Cardiac muscle cell (in vitro differentiated cells and primary cell): ENCODE data around the gene GPR78. TPM values are rescaled to one million over a fixed set of nuclear protein-coding genes. Genes with fewer than 3 reads are reported as not detected.
"Not testable (repeated sequence)": the region's sequence is repeated elsewhere in the genome, so short reads cannot be mapped to it uniquely, and the experiment has no call there.

Source experiments
- DNase-seq, 2 donors: peaks; one replicate each; pipeline versions ENCODE4 v3.0.0 to v3.0.0-alpha.2; 2010 to 2017; ENCODE audit warnings: low read depth in 1 of 2, low spot score in 1 of 2
- H3K27ac ChIP-seq: fragments of 200-600 bp; sonication (generic); 2 replicates; pipeline ENCODE4 v1.5.1; 2016
- H3K27me3 ChIP-seq: fragments of 200-600 bp; sonication (generic); 2 replicates; pipeline ENCODE4 v1.6.0; 2016; ENCODE audit warnings: control low read depth
- H3K36me3 ChIP-seq: fragments of 200-600 bp; sonication (generic); 2 replicates; pipeline ENCODE4 v1.5.1; 2016; ENCODE audit warnings: control low read depth
- H3K4me1 ChIP-seq: fragments of 200-600 bp; sonication (generic); 2 replicates; pipeline ENCODE4 v1.8.1; 2017; ENCODE audit warnings: low read depth, mild to moderate bottlenecking, mixed run types
- H3K4me3 ChIP-seq: fragments of 200-600 bp; sonication (generic); 2 replicates; pipeline ENCODE4 v1.5.1; 2016; ENCODE audit warnings: mild to moderate bottlenecking
- H3K9me3 ChIP-seq: fragments of 200-600 bp; sonication (generic); 2 replicates; pipeline ENCODE4 v1.5.1; 2017; ENCODE audit warnings: low read depth, mild to moderate bottlenecking, control low read depth
- polyA plus RNA-seq: library from polyadenylated mRNA; unstranded; fragments of >200 nt; fragmentation: Nextera tagmentation; extraction: Ambion mirVana; gene quantifications from 2 replicates; pipeline ENCODE4 v1.2.1, GENCODE V29; 2016
- total RNA-seq: library from RNA; depleted of rRNA; stranded (reverse); fragments of >200 nt; gene quantifications from 2 replicates; pipeline ENCODE4 v1.2.3, GENCODE V29; 2016
- TF ChIP-seq, protein P1 (sequence below): IDR thresholded peaks from 2 replicates; pipeline ENCODE4 v1.5.1; 2012; ENCODE audit warnings: low read depth, mild to moderate bottlenecking, low read length

GPR78 gene
- total and polyA plus RNA-seq, 2 experiments from 2014 or later: 0.13 to 0.63 TPM

DNA sequence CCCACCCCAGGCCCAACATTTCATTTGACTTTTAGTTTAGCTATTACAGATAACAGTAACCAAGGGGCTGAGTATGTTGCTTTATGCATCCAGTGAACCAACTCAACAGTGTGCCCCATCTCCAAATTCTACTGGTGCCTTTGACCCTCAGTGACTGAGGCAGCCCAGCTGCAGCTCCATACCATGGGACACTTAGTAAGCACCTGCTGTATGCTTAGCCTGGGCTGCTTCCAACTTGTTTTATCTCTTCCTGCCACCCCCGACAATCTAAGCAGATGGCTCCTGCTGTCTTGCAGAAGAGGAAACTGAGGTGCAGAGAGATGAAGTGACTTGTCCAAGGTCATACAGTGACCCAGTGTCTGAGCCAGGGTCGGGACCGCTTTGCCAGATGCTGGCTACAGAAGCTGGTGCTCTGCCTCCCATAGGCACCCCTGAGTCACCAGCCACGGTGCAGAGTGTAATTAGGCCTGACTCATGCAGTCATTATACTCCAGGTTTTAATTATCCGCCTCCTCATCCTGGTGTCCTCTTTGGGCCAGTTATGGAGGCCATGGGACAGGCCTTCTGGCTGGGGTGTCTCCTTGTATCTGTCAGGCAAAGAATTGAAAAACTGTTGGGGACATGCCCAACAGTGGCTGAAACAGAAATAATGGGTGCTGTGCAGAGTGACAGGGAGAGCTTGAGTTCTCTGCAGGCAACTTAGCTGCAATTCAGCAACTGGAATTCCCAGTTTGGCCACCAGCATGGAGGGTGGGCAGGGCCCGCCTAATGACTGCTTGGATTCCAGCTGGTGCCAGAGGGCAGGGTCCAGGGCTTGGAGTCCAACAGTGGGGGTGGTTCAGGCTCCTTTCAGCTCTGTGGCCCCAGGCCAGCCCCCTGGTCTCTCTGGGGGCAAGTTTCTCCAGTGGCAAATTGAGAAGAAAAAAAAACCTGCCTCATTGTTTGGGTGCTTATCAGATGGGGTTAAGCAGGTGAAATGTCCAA is 8.2 kb upstream of the GPR78 start:
- no peaks in the 10 kb centered on the region for H3K4me1 ChIP-seq
- H3K27me3 ChIP-seq: peaks cover under 1% of the 10 kb centered on the region
- no peak overlapping the region for H3K4me3 ChIP-seq
- no peak overlapping the region for H3K27ac ChIP-seq
- DNase-seq: no peak
- no peaks in the 10 kb centered on the region for H3K36me3 ChIP-seq
- TF ChIP-seq, protein P1, sequence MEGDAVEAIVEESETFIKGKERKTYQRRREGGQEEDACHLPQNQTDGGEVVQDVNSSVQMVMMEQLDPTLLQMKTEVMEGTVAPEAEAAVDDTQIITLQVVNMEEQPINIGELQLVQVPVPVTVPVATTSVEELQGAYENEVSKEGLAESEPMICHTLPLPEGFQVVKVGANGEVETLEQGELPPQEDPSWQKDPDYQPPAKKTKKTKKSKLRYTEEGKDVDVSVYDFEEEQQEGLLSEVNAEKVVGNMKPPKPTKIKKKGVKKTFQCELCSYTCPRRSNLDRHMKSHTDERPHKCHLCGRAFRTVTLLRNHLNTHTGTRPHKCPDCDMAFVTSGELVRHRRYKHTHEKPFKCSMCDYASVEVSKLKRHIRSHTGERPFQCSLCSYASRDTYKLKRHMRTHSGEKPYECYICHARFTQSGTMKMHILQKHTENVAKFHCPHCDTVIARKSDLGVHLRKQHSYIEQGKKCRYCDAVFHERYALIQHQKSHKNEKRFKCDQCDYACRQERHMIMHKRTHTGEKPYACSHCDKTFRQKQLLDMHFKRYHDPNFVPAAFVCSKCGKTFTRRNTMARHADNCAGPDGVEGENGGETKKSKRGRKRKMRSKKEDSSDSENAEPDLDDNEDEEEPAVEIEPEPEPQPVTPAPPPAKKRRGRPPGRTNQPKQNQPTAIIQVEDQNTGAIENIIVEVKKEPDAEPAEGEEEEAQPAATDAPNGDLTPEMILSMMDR: no peak
- H3K9me3 ChIP-seq: no peaks in the 10 kb centered on the region

DNA sequence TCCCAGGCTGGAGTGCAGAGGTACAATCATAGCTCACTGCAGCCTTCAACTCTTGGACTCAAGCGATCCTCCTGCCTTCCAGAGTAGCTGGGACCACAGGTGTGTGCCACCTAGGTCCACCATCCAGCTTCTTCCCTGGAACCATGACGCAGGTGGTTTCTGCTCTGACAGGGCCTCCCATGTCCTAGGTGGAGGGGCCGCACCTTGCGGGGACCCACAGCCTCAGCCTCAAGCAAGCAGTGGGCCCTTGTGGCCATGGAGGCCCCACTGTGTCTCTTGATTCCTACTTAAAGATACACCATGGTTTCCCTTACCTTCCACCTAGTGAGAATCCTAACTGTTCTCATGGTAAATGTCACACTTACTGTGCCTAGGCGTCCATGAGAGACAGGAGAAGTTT is 6.9 kb upstream of the GPR78 start:
- TF ChIP-seq, protein P1: no peak
- no peaks in the 10 kb centered on the region for H3K36me3 ChIP-seq
- no peak overlapping the region for H3K4me3 ChIP-seq
- H3K4me1 ChIP-seq: no peaks in the 10 kb centered on the region
- no peak for DNase-seq
- H3K27ac ChIP-seq: no peak overlapping the region
- peaks cover 12% of the 10 kb centered on the region for H3K27me3 ChIP-seq
- no peaks in the 10 kb centered on the region for H3K9me3 ChIP-seq

DNA sequence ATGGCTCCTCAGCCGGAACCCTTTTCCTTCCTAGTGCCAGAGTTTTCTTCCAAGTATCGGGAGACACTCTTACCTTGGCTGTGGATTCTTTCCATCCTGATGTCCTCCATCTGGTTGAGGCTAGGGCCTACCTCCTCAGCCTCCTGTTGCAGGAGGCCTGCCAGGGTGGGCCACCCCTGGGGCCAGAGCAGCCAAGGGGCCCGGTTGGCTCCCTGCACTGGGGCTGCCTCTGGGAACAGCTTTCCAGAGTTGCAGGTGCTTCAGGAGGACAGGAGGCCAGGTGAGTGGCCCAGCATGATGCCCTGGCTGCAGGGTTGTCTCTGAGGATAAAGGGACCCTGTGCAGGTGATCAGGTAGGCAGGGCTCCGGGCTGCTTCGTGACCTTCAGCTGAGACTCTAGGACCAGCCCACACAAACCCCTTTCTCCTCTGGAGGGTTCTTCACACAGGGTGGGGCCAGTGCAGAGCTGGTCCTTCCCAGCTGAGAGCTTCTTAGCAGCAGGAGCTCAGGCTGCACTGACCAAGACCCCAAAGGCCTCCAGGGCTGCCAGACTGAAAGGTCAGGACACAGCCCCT is 5.3 kb upstream of the GPR78 start:
- H3K36me3 ChIP-seq: no peaks in the 10 kb centered on the region
- H3K9me3 ChIP-seq: no peaks in the 10 kb centered on the region
- H3K4me3 ChIP-seq: no peak overlapping the region
- no peaks in the 10 kb centered on the region for H3K4me1 ChIP-seq
- peaks cover 26% of the 10 kb centered on the region for H3K27me3 ChIP-seq
- no peak overlapping the region for H3K27ac ChIP-seq
- TF ChIP-seq, protein P1: no peak
- no peak for DNase-seq

DNA sequence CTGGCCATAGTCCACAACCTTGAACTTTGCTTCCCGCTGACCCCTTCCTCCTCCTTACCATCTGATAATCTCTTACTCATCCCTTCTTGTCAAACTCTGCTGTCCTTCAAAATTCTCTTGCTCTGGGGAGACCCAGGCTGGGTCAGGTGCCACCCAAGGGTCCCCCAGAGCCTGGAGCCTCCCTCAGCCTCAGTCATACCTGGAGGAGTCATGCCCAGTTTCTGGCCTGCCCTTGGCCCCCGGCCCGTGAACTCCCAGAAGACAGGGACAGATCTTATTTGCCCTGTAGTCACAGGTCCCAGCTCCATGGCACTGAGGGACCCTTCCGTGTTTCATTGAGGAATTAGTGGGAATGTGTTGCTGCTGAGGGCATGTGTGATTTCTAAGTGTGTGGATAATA is 4.7 kb upstream of the GPR78 start:
- Histone ChIP-seq H3K4me3 (no peak overlapping the region), H3K9me3 (no peaks in the 10 kb centered on the region), H3K27ac (no peak overlapping the region), H3K4me1 (no peaks in the 10 kb centered on the region), H3K27me3 (peaks cover 32% of the 10 kb centered on the region), H3K36me3 (no peaks in the 10 kb centered on the region)
- TF ChIP-seq, protein P1: no peak
- no peak for DNase-seq

DNA sequence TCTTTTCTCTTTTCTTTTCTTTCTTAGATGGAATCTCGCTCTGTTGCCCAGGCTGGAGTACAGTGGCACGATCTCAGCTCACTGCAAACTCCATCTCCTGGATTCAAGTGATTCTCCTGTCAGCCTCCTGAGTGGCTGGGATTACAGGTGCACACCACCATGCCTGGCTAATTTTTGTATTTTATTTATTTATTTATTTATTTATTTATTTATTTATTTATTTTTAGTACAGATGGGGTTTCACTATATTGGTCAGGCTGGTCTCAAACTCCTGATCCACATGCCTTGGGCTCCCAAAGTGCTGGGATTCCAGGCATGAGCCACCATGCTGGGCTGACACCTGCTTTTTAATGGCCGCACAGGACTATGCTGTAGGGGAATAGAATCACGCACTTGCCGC is 3.6 kb upstream of the GPR78 start:
- DNase-seq, H3K4me1 ChIP-seq, H3K27ac ChIP-seq, H3K9me3 ChIP-seq, H3K4me3 ChIP-seq, H3K36me3 ChIP-seq: not testable (repeated sequence)
- peaks cover 41% of the 10 kb centered on the region for H3K27me3 ChIP-seq

DNA sequence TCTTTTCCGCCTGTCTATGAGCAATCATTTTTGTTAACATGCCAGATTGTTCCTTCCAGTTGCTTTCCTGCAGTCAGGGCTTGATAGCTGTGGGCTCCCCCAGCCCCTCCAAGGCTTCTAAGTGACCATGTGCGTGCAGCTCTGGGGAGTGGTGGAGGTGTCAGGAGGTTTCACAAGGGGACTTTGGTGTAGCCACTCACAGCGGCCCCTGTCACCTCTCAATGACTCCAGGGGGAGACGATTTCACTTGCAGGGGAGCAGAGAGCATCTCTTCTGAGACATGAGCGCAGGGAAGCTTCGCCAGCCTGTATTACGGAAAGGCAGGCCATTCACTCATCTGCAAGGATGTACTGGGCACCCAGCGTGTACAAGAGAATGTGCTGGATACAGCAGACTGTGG is 3.1 kb upstream of the GPR78 start:
- Histone ChIP-seq H3K4me1 (no peaks in the 10 kb centered on the region), H3K27me3 (peaks cover 46% of the 10 kb centered on the region), H3K36me3 (no peaks in the 10 kb centered on the region), H3K4me3 (no peak overlapping the region), H3K9me3 (no peaks in the 10 kb centered on the region), H3K27ac (no peak overlapping the region)
- TF ChIP-seq, protein P1: no peak
- DNase-seq: no peak
